Activated T-cell treated with anti-CD3 and anti-CD28 coated beads, Interleukin-2, amount 50 U/mL, for 1 hour (primary cell): ENCODE results near the gene PPM1D.
"Not testable (repeated sequence)": the region's sequence is repeated elsewhere in the genome, so short reads cannot be mapped to it uniquely, and the experiment has no call there.

ENCODE experiments used
- DNase-seq: peaks from one replicate; pipeline ENCODE4 v3.0.0-alpha.2; 2020

The PPM1D gene

DNA sequence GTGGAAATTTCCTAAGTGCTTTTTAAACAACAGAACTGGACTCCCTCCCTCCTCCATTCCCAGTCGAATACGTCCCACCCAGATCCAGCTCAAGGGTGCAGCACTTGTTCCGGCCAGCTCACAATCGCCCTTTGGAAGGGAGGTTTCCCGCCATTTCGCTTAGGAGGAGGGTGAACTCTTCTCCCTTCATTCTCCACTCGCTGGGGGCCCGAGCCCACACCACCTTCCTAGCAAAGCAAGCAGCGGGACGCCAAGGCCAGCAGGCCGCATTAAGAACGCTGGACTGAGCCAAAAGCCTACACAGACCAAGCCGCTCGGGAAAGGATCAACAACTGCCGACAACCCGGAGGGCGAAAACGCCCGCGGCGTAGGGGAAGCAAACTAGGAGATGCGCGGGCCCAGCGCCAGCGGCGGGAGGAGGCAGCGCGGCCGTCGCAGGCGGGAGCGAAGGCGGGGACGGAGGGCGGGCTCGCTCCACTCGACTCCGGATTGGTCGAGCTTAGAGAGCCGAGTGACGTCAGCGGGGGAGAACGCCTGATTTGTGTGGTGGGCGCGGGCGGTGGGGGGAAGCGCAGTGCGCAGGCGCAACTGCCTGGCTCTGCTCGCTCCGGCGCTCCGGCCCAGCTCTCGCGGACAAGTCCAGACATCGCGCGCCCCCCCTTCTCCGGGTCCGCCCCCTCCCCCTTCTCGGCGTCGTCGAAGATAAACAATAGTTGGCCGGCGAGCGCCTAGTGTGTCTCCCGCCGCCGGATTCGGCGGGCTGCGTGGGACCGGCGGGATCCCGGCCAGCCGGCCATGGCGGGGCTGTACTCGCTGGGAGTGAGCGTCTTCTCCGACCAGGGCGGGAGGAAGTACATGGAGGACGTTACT lies at the start of gene PPM1D:
PPM1D (plus strand) TSS at position 574 of the 870 bp plus-strand sequence; CDS start at position 796, 222 bp downstream.
- peak; percentile 97 for DNase-seq

DNA sequence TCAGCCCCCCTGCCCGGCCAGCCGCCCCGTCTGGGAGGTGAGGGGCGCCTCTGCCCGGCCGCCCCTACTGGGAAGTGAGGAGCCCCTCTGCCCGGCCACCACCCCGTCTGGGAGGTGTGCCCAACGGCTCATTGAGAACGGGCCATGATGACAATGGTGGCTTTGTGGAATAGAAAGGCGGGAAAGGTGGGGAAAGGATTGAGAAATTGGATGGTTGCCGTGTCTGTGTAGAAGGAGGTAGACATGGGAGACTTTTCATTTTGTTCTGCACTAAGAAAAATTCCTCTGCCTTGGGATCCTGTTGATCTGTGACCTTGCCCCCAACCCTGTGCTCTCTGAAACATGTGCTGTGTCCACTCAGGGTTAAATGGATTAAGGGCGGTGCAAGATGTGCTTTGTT lies 47.7 kb upstream of the PPM1D start:
- not testable (repeated sequence) for DNase-seq

DNA sequence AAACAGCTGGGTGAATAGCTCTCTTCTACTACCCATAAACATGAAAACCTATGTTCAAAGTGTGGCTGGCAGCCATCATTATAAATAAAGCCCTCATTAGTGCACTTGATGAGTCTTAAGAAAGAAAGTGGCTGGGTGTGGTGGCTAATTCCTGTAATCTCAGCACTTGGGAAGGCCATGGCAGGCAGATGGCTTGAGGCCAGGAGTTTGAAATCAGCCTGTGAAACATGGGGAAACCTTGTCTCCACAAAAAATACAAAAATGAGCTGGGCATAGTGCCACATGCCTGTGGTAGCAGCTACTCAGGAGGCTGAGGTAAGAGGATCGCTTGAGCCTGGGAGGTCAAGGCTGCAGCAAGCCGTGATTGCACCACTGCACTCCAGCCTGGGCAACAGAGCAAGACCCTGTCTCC lies 45.6 kb upstream of the PPM1D start:
- no peak for DNase-seq

DNA sequence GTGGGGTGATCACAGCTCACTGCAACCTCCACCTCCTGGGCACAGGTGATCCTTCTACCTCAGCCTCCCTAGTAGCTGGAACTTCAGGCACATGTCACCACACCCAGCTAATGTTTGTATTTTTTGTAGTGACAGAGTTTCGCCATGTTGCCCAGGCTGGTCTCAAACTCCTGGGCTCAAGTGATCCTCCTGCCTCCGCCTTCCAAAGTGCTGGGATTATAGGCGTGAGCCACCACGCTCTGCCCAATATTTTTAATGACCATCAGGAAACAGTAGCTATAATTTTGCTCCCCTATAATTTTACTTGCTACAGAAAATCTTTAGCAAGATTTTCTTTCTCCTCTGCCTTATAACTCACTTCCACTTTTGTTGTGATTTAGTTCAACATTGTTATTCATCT lies 44.2 kb upstream of the PPM1D start:
- DNase-seq = no peak

DNA sequence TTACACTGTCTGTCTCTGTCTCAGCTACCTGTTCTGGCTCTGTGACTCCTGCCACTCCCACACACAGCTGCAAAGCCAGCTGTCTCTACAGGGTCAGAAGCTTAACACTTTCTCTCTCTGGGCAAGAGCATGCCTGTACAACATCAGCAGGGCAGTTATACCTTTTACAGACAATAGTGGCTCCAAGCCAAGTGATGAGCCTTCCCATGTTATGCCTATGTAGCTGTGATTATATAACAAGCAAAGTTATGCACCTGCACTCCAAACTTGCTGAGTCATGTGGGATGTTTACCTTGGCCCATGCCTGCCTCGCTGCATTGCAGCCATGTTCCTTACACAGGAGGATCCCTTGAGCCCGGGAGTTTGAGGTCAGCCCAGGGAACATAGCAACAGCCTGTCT lies 42.2 kb upstream of the PPM1D start:
- no peak for DNase-seq

DNA sequence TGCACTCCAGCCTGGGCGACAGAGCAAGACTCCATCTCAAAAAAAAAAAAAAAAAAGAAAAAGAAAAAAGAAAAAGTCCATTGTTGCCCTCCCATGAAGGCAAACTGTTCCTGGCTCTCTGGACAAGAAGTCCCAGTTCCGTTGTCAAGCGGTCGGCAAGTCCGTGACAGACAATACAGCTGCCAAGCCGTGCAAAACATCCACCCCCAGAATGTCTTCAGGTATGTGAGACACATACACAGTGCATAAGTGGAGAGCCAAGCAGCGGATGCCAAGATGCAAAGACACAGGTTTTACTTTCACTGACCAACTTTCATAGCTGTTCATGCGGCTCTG lies 40.4 kb upstream of the PPM1D start:
- DNase-seq = no peak

DNA sequence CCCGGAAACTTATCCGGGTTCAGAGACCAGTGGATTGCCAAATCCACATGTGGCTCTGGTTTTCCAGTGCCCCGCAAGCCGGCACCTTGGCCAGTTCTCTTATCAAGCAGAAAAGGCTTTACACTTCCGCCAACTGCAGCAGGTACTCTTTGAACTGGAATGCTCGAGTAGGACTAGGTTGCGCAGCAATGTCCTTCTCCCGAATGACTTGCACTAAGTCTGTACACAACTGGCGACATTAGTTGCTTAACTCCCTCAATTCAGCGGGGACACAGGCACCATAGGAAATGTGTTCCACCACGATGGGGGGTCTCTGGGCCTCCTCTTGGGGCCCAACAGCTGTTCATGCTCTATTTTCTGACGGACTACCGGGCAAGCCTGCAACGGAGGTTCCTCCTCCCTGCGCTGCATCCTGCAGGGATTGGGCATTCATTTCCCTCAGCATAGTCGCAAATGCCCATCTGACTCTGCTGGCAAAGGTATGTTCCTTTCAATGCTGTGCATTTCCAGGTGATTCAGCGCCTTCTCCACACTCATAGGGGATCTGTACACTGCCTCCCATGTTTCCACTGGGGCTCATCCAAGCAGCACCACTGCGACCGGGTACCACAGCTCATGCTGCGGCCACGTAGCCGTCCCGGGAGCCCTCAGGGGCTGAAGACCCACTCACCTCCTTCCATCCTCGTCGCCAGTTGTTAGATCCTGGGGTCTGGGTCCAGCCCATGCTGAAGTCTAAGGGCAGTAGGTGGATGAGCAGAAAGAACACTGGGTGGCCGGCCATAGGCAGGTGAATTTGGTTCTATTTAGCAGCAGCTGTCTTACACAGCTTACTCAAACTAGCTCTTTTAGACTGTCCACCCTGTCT lies 39.8 kb upstream of the PPM1D start:
- no peak for DNase-seq

DNA sequence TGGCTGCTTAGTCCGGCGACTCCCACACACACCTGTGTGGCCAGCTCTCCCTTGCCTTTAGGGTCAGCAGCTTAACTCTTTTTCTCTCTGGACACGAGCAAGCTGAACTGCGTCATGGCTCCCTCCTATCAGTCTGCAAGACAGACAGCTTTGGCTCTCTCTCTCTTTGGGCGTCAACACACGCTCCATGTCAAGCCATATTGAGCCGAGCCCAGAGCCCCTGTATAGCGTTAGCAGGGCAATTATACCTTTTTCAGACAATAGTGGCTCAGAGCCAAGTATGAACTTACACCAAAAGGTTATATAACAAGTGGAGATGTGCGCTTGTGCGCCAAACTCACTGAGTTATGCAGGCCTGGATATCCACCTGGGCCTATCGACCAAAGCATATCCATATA lies 39.1 kb upstream of the PPM1D start:
- DNase-seq = no peak

DNA sequence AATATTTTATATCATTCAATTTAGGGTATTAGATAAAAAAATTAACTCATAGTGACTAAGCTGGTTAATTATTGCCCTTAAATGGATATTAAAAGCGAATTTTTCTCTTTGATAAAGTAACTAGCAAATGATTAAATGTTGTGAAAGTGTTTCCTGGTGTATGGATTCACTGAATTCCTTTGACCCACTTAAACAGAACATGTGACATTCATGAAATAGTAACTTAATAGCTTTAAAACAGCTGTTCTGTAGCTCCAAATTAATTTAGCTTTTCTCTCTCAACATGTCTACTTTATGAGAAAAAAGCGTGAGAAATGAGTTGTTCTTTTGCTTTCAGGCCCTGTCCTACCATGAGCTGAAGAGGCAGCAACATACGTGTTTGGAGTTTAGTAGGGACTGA lies 37.6 kb upstream of the PPM1D start:
- no peak for DNase-seq

DNA sequence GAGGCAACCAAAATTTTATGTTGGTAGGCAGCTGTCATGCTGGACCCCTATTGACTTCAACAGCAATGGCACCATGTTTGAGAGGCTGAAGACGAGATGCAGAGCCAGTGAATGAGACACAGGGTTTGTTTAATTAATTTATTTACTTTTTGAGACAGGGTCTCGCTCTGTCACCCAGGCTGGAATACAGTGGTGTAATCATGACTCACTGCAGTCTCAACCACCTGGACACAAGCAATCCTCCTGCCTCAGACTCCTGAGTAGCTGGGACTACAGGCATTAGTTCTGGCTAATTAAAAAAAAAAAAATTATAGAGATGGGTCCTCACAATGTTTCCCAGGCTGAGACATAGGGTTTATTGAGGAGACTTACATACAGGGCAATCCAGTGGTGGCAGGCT lies 36.2 kb upstream of the PPM1D start:
- no peak for DNase-seq

DNA sequence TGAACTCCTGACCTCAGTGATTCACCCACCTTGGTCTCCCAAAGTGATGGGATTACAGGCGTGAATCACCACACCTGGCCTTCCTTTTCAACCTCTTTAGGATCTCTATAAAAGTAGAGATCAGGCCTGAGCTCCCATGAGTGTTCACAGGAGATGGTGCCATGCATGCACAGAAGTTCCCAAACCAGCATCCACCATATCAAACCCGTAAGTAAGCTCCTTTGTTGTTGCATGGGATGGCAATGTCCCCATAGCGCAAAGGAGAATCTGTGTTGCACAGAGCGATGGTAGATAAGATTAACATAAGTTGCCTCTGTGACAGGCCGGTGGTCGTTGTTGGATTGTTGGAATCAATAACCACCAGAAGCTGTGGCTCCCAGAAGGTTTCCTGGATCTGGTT lies 34.8 kb upstream of the PPM1D start:
- DNase-seq = no peak

DNA sequence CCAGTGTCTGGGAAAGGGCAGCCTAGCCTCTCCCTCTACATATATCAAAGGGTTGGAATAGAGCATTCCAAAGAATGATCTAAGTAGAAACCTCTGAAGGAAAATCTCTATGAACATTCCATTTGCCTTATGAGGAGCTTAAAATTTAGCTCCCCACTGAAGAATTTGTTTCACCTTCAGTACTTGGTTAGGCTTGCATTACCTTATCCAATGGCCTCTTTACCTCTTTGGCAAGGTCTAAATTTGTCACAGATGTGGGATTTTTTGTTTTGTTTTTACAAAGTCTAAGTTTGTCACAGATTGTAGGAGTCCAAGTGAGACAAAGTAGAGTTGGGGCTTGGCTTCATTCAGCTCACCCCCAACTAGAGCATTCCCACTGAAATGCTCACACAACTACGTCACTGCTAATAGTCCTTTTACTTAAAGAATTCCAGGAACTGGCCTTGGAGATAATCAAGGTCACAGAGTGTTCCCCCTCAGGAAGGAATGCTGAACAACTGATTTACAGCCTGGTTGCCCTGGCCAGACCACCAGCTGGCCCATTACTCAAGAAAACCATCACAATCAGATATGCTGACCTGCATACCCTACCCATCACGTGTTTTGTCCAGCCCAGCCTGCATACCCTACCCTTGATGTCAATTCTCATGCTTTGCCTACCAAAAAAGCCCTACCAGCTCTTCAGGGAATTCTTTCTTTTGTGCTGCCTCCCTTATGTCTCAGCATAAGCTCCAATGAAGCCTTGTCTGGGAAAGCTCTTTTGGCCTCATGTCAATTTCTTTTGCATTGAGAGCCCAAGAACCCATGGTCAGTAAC lies 26.5 kb upstream of the PPM1D start:
- no peak for DNase-seq

DNA sequence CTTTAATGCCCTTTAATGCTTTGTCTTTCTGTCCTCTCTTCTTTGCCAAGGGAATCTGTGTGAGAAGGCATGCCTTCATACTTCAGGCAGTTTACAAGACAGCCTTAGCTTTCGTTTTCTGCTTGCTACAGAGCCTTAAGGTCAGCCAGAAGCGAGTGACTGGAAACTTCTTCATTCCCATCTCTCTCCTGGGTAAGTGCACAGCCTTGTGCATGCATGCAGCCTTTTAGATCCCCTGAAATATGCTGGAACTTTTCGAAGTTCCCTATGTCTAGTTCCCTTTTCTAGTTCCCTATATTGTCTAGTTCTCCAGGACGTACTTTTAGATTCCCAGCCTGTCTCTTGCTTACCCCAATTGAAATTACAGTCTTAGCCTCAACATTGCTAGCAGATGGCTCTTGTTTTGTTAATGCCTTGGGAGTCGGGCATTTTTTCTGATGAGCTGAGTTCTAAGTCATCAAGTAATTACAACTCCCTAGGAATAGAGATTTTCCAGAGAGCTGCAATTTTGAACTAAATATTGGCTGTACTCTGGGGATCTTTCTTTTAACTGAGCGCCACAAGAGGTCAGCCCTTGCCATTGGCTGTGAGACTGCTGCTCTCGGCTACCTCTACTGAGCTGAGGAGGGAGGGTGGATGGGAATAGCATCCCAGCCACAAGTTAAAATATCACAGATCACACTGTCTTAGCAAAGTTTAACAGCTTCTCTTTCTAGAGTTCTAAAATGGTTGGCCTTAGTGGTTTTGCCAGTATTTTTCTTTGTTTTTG lies 22.7 kb upstream of the PPM1D start:
- DNase-seq = no peak

DNA sequence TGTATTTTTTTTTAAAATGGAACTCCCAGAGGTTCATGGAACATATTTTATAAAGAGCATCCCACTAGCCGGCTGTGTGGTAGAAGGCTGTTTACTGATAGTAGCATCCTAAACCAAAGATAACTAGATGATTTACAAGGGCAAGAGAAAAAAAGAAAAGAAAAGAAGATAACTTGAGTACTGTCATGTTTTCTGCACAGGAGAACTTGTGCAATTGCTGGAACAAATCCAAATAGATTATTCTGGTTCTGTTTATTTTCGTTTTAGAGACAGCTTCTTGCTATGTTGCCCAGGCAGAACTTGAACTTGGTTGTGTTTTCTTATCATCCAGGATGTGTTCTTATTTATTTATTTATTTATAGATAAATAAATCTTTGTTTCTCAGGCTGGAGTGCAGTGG lies 20.9 kb upstream of the PPM1D start:
- DNase-seq = no peak

DNA sequence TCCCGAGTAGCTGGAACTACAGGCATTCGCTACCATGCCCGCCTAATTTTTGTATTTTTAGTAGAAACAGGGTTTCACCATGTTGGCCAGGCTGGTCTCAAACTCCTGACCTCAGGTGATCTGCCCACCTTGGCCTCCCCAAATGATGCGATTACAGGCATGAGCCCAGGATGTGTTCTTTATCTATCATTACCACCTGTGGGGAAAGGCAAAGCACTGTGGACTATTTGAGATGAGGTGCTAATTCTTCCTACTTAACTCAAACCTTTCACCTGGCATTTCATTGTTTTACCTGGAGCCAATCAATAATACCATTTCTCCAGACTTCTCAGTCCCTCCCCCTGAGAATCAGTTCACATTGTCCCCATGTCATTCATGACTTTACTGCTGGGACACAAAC lies 20.4 kb upstream of the PPM1D start:
- DNase-seq = no peak

DNA sequence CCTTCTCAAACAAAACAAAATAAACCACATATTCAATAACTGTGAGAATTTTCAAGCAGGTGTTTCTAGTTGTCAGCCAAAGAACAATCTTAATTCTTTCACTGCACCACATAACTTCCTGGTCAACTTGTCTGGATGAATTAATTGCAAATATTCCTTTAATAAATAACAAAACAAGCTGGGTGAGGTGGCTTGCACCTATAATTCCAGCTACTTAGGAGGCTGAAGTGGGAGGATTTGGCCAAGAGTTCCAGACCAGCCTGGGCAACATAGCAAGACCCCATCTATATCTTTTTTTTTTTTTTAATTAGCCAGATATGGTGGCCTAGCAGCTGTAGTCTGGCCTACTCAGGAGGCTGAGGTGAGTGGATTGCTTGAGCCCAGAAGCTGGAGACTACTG lies 17.0 kb upstream of the PPM1D start:
- no peak for DNase-seq

DNA sequence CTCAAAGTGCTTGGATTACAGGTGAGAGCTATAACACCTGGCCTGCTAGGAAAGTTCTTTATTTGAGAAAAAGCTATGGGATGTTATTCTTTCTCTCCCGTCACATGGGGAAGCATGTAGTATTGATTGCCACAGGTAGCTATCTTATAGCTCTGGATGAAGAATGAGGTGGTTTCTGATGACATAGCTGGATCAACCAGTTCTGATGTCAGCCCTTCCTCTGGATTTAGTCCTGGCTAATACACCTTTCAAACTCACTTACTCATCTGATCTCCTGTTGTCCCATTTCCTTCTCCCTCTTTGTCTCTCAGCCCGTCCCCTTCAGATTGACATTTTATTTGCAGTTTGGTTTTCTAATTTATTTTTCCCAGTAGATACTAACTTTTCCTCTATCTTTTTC lies 14.1 kb upstream of the PPM1D start:
- no peak for DNase-seq

DNA sequence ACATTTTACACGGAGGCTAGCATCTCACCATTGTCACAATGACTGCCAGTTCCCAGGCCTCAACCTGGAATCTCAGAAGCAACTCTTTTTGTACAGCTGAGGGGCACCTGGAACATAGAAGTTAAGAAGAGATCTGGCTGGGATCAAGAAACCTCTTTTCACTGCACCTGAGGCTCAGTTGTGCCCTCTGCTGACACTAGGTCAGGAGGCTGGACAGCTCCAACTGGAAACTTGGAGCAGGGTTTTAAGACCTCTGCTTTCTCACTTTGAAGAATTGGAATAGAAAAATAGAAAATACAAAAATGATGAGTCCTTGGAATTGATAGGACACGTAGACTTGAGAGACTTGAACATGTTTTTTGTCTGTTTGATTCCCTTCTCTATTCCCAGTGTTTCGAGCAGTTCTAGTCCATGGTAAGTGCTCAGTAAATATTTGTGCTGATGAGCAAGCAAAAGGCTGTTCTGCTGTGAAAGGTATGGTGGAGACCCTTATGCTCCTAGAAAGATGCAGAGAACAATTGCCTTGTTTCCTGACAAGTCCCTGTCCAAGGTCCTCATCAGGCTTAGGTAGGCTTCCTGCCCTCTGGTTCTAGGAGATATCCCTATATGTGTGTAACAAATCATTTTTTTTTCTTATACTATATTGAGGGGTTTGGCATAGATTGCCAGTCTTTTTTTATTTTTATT lies 13.6 kb upstream of the PPM1D start:
- no peak for DNase-seq

DNA sequence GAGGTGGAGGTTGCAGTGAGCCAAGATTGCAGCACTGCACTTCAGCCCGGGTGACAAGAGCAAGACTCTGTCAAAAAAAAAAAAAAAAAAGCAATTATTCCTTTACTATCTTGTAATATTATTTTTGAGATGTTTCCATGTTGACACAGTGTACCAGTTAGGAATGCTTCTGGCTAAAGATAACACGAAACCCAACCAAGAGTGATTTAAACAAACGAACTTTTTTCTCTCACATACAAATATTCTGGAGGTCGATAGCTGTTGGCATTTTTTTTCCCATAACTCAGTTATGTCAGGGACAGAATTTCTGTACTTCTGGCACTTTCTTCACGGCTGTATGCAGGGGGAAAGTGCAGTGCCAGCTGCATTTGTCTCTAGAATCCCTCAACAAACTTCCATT lies 9.9 kb upstream of the PPM1D start:
- DNase-seq = no peak

DNA sequence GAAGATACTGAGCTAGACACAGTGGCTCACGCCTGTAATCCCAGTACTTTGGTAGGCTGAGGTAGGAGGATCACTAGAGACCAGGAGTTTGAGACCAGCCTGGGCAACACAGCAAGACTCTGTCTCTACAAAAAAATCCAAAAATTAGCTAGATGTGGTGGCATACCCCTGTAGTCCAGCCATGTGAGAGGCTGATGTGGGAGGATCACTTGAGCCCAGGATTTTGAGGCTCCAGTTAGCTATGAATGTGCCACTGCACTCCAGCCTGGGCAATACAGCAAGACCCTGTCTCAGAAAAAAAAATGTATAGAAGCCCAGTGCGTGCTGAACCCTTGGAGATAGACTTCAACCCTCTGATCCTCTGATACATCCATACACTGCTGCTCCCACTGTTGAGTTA lies 7.2 kb upstream of the PPM1D start:
- DNase-seq = no peak

DNA sequence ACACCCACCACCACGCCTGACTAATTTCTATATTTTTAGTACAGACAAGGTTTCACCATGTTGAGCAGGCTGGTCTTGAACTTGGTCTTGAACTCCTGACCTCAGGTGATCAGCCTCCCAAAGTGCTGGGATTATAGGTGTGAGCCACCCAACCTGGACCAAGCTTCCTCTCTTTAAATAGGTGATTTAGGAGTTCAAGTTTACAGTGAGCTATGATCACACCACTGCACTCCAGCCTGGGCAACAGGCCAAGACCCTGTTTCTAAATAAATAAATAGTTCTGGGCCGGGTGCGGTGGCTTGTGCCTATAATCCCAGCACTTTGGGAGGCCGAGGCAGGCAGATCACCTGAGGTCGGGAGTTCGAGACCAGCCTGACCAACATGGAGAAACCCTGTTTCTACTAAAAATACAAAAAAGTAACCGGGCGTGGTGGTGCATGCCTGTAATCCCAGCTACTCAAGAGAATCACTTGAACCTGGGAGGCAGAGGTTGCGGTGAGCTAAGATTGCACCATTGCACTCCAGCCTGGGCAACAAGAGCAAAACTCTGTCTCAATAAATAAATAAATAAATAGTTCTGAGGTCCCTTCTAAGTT lies 6.5 kb upstream of the PPM1D start:
- DNase-seq = not testable (repeated sequence)

DNA sequence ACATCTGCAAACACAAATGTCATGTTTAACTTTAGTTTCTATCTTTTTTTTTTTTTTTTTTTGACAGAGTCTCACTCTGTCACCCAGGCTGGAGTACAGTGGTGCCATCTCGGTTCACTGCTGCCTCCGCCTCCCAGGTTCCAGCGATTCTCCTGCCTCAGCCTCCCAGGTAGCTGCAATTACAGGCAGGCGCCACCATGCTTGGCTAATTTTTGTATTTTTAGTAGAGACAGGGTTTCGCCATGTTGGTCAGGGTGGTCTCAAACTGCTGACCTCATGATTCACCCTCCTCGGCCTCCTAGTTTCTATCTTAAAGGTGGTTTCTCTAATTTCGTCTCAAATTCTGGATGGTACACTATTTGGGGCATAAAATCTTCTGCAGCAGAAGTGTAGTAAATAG lies 5.8 kb upstream of the PPM1D start:
- not testable (repeated sequence) for DNase-seq
